Esophagus squamous epithelium (tissue), 5 donors: ENCODE data around the gene HBB. TPM values are rescaled to one million over a fixed set of nuclear protein-coding genes. Genes with fewer than 3 reads are reported as not detected.
A peak's percentile ranks its signal among the peaks of the same experiment; 100 is the strongest.

ENCODE experiments used
- DNase-seq: peaks from one replicate; lab custom pipeline; 2025; lab: John Stamatoyannopoulos, UW
- H3K27ac ChIP-seq, 4 donors: fragments of 200-600 bp; sonication (generic); one replicate each; pipeline ENCODE4 v1.5.1; 2016 to 2019; ENCODE audit warnings: mild to moderate bottlenecking in 1 of 4
- H3K27me3 ChIP-seq, 4 donors: fragments of 200-600 bp; sonication (generic); 1 replicate in 3 of 4; 2 replicates in 1 of 4; pipeline versions ENCODE4 v1.5.1 to v1.6.0; 2017 to 2021; ENCODE audit warnings: antibody characterized with exemption in 1 of 4
- H3K36me3 ChIP-seq, 3 donors: fragments of 200-600 bp; sonication (generic); one replicate each; pipeline ENCODE4 v1.5.1; 2016 to 2019
- H3K4me1 ChIP-seq, 3 donors: fragments of 200-600 bp; sonication (generic); one replicate each; pipeline ENCODE4 v1.5.1; 2017 to 2019
- H3K4me3 ChIP-seq, 4 donors: fragments of 200-600 bp; sonication (generic); 1 replicate in 3 of 4; 2 replicates in 1 of 4; pipeline ENCODE4 v1.5.1; 2016 to 2019; ENCODE audit warnings: mild to moderate bottlenecking in 2 of 4, moderate library complexity in 1 of 4
- H3K9me3 ChIP-seq, 3 donors: fragments of 200-600 bp; sonication (generic); one replicate each; pipeline ENCODE4 v1.5.1; 2016 to 2019
- CTCF ChIP-seq, 6 experiments: fragments of 450-650 bp in 4 of 6; fragments of 200-600 bp in 2 of 6; sonication (generic) in 2 of 6; IDR thresholded peaks; one replicate each; pipeline ENCODE4 v1.5.1; 2016 to 2019; ENCODE audit warnings: antibody characterized with exemption in 6 of 6, mild to moderate bottlenecking in 4 of 6, moderate library complexity in 4 of 6
- POLR2A ChIP-seq, 4 donors: fragments of 450-650 bp; IDR thresholded peaks; one replicate each; pipeline ENCODE4 v1.6.1; 2017; ENCODE audit warnings: antibody characterized with exemption in 4 of 4, mild to moderate bottlenecking in 4 of 4, moderate library complexity in 3 of 4
- WGBS, 2 donors: methylation state at CpG; one replicate each; pipeline ENCODE4 v1.1.5; 2018; 5-methylcytosine and 5-hydroxymethylcytosine counted together
- intact Hi-C: fragments of 100-400 bp; cut with DNase I; formaldehyde crosslinking; loops from one replicate; pipeline ENCODE4 v1.15.0; 2022
- total RNA-seq, 4 donors: library from RNA; depleted of rRNA; stranded (reverse); fragments of >200 nt; gene quantifications; one replicate each; pipeline ENCODE4 v1.1.0, GENCODE V29; 2016
- donor health status: DM: yes; HTN: yes; CAD: no.

HBB gene
- total RNA-seq, 4 donors from 2014 or later, result 1.6 to 7.9 (median 2.7) TPM; not detected in 1

DNA sequence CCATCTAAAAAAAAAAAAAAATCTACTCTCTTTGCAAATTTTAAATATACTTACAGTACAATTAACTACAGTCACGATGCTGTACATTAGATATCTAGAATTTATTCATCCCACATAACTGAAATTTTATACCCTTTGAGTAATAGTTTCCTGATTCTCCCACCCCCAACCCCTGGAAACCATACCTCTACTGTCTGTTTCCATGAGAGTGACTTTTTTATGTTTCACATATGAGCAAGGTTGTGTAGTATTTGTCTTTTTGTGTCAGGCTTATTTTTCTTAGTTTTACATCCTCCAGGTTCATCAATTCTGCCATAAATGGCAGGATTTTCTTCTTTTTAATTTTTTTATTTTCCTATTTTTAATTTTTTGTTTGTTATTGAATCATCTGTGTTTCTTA is 3.2 kb downstream of the HBB start:
- TF ChIP-seq CTCF (IDR thresholded peaks at IDR 0.05) (no peak), POLR2A (IDR thresholded peaks at IDR 0.05) (no peak)
- Histone ChIP-seq H3K4me3 (no peak overlapping the region), H3K27ac (no peak overlapping the region), H3K27me3 (no peaks in the 10 kb centered on the region), H3K9me3 (no peaks in the 10 kb centered on the region), H3K4me1 (no peaks in the 10 kb centered on the region), H3K36me3 (no peaks in the 10 kb centered on the region)
- 75 to 79% methylated on average over 1 of the region's 1 CpG for WGBS, 2 donors
- no peak for DNase-seq
- intact Hi-C loops, result no loop called here

GRCh38 chr11:5223146-5223545 is 3.7 kb downstream of the HBB start:
- WGBS, 2 donors, result 81 to 90% methylated on average over 6 of the region's 6 CpGs
- intact Hi-C loops, result no loop called here
- DNase-seq, result no peak
- H3K27ac ChIP-seq, result no peak overlapping the region
- H3K9me3 ChIP-seq, result no peaks in the 10 kb centered on the region
- H3K36me3 ChIP-seq, result no peaks in the 10 kb centered on the region
- no peak overlapping the region for H3K4me3 ChIP-seq
- no peaks in the 10 kb centered on the region for H3K27me3 ChIP-seq
- no peaks in the 10 kb centered on the region for H3K4me1 ChIP-seq
- TF ChIP-seq CTCF (IDR thresholded peaks at IDR 0.05) (no peak), POLR2A (IDR thresholded peaks at IDR 0.05) (no peak)

- no peaks in the 10 kb centered on the region for H3K36me3 ChIP-seq
- H3K27ac ChIP-seq, result no peak overlapping the region
- no peaks in the 10 kb centered on the region for H3K9me3 ChIP-seq
- H3K27me3 ChIP-seq, result no peaks in the 10 kb centered on the region
- H3K4me3 ChIP-seq, result no peak overlapping the region
- H3K4me1 ChIP-seq, result no peaks in the 10 kb centered on the region
- TF ChIP-seq CTCF (IDR thresholded peaks at IDR 0.05), result no peak
- TF ChIP-seq POLR2A (IDR thresholded peaks at IDR 0.05), result no peak
- WGBS, 2 donors, result 49 to 52% methylated on average over 6 to 7 of the region's 7 CpGs
- intact Hi-C loops, result no loop called here
- DNase-seq, result no peak
Measured at GRCh38 chr11:5210376-5210885, 16.4 kb downstream of the HBB start.

DNA sequence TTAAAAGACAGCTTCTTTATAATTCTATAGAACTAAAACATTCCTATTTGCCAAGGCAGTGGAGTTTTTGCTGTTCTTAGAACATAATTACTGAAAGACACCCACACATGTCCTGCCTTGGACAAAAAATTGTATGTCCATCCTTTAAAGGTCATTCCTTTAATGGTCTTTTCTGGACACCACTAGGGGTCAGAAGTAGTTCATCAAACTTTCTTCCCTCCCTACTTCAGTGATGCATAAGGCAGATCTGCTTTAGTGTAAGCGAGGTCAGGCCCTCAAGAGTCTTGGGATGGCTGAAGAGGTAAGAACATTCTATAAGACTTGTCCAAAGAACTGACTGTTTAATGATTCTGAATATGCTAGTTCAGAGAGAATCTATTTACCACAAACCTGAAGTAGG is 22.1 kb downstream of the HBB start:
- H3K4me3 ChIP-seq, result no peak overlapping the region
- H3K9me3 ChIP-seq, result no peaks in the 10 kb centered on the region
- no peaks in the 10 kb centered on the region for H3K4me1 ChIP-seq
- intact Hi-C loops, result no loop called here
- WGBS, 2 donors, result 13 to 38% methylated on average over 1 of the region's 1 CpG
- DNase-seq, result no peak
- no peak for TF ChIP-seq POLR2A (IDR thresholded peaks at IDR 0.05)
- peak in 3 of 6 experiments; percentile 7 to 28 (median 13) for TF ChIP-seq CTCF (IDR thresholded peaks at IDR 0.05)
- no peaks in the 10 kb centered on the region for H3K36me3 ChIP-seq
- H3K27me3 ChIP-seq, result no peaks in the 10 kb centered on the region
- no peak overlapping the region for H3K27ac ChIP-seq

DNA sequence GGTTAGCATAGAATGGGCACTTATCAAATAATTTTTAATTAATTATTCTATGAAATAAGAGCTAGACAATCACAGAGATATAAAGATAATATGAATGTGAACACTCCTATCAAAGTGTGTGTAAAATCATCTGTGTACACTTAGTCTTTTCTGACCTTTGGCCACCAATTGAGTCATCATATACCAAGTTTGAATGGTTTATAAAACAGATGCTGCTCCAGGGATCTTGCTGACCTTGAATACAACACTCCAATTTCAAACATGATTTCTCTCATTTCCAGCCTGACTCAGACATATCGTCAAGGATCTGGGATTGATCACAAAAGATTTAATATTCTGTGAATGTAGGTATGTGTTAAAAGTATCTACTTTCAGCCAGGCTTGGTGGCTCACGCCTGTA is 23.5 kb downstream of the HBB start:
- Histone ChIP-seq H3K9me3 (no peaks in the 10 kb centered on the region), H3K27me3 (no peaks in the 10 kb centered on the region), H3K36me3 (no peaks in the 10 kb centered on the region), H3K4me1 (no peaks in the 10 kb centered on the region), H3K27ac (no peak overlapping the region), H3K4me3 (no peak overlapping the region)
- intact Hi-C loops, result no loop called here
- 80 to 82% methylated on average over 2 of the region's 2 CpGs for WGBS, 2 donors
- no peak for DNase-seq
- no peak for TF ChIP-seq CTCF (IDR thresholded peaks at IDR 0.05)
- TF ChIP-seq POLR2A (IDR thresholded peaks at IDR 0.05), result no peak
